GM12878 (cell line): ENCODE results near the gene C14orf119.

Experiments
- ATF3 ChIP-seq: IDR thresholded peaks from 2 replicates; pipeline ENCODE4 v1.6.1; 2011; ENCODE audit warnings: low read depth, mild to moderate bottlenecking, low read length, moderate library complexity, borderline replicate concordance; ENCODE audit errors: extremely low read depth
- CTCF ChIP-seq, 3 experiments: IDR thresholded peaks in 2 of 3; conservative IDR thresholded peaks in 1 of 3; 2 replicates each; pipeline ENCODE4 v1.5.1; 2011; ENCODE audit warnings: low read depth in 3 of 3, low read length in 3 of 3, mild to moderate bottlenecking in 3 of 3, control low read depth in 2 of 3, moderate library complexity in 2 of 3, inconsistent platforms in 1 of 3, mixed read lengths in 1 of 3; ENCODE audit not compliant: control insufficient read depth in 2 of 3, insufficient read depth in 1 of 3; ENCODE audit errors: extremely low read depth in 1 of 3
- TAF1 ChIP-seq: IDR thresholded peaks from 2 replicates; pipeline ENCODE4 v1.6.1; 2011; ENCODE audit warnings: mild to moderate bottlenecking, low read depth, low read length, borderline replicate concordance
- TBL1XR1 ChIP-seq: IDR thresholded peaks from 2 replicates; pipeline ENCODE4 v1.6.1; 2012; ENCODE audit warnings: low read depth, low read length, improper control_type of control experiment

- no peak for TF ChIP-seq CTCF (IDR thresholded peaks at IDR 0.05 in 2 of 3, conservative IDR thresholded peaks at IDR 0.05 in 1 of 3; ENCODE audit: control insufficient read depth in 2 of 3, extremely low read depth in 1 of 3, insufficient read depth in 1 of 3, low read depth in 3 of 3, low read length in 3 of 3)
- TF ChIP-seq ATF3, result no peak
- no peak for TF ChIP-seq TBL1XR1
- TF ChIP-seq TAF1, result no peak
Observed at GRCh38 chr14:23063601-23064000, 31.7 kb upstream of the C14orf119 start.
